Renal cortex interstitium (tissue), 11 donors: ENCODE measurements around the gene POLA2. TPM values are rescaled to one million over a fixed set of nuclear protein-coding genes. Genes with fewer than 3 reads are reported as not detected.
"Not testable (repeated sequence)": the region's sequence is repeated elsewhere in the genome, so short reads cannot be mapped to it uniquely, and the experiment has no call there.

Source experiments
- DNase-seq, 11 donors: peaks; one replicate each; pipeline ENCODE4 v3.0.0-alpha.2; 2013; ENCODE audit warnings: low read depth in 9 of 11, low spot score in 4 of 11; ENCODE audit errors: extremely low read depth in 1 of 11
- polyA plus RNA-seq, 3 donors: library from polyadenylated mRNA; unstranded; fragments of 120-200 nt; gene quantifications; one replicate each; pipeline ENCODE4 v1.2.1, GENCODE V29; 2013; ENCODE audit not compliant: insufficient read length in 3 of 3

The POLA2 gene
- polyA plus RNA-seq, 3 donors, result 23.8 to 31.1 (median 27.8) TPM

DNA sequence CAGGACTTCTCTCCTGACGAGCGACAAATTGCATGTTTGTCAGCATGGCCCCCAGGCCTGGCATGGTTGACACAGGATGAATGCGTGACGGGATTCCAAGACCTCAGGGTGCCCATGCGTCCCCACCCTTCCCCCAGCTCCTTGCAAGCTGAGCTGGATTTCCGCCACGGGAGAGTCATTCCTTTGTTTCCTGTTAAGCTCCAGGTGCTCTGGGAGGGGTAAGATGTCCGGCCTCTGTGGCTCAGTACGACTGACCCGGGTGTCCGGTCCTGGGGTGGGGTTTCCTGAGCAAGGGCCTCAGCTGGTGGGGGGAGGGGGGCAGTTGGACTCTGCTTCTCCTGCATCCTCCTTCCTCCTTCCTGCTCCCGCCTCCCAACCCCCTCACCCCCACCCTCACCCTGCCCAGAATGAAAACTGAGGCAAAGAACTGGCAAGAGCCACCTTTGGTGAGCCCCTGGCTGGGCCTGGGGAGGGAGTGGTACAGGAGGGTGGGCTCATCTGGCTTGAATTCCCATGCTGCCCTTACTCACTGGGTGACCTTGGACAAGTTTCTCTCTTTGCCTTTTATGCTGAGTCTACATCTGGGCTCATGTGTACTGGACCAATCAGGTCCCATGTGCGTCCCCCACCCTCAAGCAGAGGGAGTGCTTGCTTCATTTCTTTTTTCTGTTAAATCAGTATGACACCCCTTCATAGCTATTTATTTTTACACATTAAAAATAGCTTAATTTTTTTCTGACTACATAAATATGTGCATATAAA is 55.4 kb downstream of the POLA2 start:
- DNase-seq, result peak in 2 of 11 donors; percentile 59 to 70

DNA sequence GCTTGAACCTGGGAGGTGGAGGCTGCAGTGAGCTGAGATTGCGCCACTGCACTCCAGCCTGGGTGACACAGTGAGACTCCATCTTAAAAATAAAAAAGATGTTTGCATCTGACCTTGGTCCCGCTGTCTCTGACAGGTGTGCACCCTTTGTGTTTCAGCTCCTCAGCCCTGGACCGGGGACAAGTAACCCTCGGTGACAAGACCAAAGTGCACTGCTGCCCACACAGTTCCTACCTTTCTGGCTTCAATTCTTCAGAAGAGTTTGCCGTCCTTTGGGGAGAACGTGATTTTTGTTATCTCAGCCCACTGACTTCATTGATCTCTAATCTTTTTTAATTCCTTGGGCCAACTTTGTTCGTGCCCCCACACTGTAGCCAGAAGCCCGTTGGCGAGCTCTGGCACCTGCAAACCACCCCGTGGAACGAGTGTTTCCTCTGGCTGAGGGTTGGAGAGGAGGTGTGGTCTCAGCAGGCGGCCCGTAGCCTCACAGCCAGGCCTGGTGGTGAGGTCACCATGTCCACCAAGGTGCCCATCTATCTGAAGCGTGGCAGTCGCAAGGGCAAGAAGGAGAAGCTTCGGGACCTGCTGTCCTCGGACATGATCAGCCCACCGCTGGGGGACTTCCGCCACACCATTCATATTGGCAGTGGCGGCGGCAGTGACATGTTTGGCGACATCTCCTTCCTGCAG is 58.8 kb downstream of the POLA2 start:
- no peak for DNase-seq

DNA sequence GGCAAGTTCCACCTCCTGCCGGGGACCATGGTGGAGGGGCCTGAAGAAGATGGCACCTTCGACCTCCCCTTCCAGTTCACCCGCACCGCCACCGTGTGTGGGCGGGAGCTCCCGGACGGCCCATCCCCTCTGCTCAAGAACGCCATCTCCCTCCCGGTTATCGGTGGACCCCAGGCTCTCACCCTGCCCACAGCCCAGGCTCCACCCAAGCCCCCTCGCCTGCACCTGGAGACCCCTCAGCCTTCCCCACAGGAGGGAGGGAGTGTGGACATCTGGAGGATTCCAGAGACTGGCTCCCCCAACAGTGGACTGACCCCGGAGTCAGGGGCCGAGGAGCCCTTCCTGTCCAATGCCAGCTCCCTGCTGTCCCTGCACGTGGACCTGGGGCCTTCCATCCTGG is 59.3 kb downstream of the POLA2 start:
- no peak for DNase-seq

DNA sequence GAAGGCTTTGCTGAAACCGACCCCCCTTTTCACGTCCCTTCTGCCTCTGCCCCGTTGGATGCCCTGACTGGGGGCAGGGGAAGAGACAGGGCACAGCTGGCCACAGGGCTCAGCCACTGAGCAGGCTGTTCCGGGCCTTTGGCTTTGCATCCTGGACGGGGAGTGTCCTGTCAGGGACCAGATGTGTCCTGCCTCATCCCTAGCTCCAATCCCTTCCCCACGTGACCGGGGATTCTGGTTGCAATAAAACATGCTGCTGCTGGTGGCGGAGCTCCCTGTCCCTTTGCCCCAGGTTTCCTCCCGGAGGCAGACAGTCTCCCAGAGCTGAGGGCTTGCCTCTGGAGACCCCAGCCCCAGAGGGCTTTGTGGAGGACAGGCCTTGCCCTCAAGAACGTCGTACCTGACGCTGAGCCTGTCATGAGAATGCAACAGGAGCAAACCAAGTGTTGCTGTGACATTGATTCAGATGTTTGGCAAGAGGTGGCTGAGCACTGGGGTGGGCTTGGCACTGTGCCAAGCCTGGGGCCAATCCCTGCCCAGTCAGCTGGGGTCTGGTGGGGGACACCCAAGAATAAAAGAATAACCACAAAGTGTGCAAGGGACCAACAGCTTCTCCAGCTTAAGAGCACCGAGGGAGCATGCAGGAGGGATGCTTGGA is 60.2 kb downstream of the POLA2 start:
- DNase-seq, result peak in 2 of 11 donors; percentile 35 to 65

DNA sequence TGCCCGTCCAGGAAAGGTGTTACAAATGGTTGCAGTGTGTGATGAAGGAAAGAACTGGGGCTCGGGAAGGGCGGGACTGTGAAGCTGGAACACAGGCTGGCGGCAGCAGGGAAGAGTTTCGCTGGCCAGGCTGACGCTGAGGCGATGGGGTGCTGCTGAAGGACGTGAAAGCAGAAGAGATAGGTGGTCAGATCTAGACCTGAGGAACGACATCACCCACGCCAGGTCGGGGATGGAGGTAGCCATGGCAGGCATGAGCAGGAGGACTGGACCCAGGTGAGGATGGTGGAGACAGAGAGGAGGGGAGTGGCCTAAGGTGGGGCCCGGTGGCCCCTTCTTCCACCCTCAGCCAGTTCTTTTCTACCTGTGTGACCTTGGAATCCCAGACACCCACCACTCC is 62.1 kb downstream of the POLA2 start:
- no peak for DNase-seq

DNA sequence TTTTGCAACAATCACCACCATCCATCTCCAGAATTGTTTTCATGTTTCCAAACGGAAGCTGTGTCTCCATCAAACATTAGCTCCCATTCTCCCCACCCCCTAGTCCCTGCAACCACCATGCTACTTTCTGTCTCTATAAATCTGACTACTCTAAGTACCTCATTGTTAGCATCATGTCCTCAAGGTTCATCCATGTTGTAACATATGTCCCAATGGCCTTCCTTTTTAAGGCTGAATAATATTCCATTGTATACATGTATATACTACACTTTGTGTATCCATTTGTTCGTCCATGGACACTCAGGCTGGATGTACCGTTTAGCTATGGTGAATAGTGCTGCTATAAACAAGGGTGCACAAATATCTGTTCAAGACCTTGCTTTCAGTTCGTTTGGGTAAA is 63.7 kb downstream of the POLA2 start:
- DNase-seq, result no peak

DNA sequence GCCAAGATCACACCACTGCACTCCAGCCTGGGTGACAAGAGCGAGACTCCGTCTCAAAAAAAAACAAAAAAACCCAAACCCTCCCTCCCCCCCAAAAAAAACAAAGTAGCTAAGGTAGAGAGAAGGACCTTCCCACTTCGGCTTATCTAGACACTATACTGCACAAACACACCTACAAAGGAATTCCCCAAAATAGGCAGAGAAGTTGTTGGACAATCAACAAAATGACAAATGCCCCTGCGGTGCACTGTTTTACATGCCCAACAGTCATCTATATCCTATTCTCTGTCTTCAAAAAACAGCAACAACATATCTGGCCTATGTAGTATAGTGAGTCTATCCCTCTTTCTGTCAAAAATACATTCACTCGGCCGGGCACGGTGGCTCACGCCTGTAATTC is 65.3 kb downstream of the POLA2 start:
- DNase-seq, result no peak

DNA sequence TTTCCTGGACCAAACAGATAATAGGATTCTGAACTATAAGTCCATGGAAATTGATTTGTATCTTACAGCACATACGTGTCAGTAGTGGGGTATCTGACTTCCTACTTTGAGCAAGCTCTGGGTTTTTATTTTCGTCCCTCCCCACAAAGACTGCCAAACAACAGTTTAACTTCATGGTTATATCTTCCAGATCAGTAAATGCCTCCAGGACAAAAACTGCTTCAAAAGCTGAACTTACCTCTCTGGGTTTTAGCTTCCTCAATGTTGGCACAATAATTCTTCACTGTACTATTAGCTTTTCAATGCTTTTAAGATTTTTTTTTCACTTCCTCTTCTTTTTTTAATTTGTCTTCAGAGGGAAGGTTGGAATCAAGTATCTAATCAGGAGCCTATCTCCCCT is 67.7 kb downstream of the POLA2 start:
- no peak for DNase-seq

DNA sequence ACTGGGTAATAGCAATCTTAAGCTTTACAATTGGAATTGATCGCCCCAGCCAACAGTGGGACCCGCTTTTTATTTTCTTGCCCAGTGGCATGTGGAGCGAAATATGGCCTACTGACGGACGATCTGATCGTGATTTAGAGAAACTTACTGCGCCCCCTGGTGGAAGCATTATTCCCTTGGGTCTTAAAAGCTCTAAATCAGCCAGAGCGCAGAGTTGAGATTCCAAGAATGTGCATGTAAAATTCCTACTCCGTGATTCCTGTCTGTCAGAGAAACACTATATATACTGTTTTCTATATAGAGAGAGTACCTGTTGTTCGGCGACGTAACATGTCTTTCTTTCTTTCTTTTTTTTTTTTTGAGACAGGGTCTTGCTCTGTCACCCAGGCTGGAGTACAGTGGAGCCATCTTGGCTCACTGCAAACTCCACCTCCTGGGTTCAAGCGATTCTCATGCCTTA is 68.2 kb downstream of the POLA2 start:
- peak in 10 of 11 donors; percentile 77 to 93 (median 89) for DNase-seq

DNA sequence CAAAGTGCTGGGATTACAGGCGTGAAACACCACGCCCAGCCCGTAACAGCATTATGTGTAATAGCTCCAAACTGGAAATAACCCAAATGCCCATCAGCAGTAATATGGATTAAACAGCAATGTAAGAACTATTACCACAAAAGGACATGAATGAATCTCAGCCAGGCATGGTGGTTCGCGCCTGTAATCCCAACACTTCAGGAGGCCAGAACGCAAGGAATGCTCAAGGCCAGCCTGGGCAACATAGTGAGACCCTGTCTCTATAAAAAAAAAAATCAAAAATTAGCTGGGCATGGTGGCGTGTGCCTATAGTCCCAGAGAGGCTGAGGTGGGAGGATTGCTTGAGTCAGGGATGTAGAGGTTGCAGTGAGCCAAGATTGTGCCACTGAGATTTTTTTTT is 68.8 kb downstream of the POLA2 start:
- no peak for DNase-seq

DNA sequence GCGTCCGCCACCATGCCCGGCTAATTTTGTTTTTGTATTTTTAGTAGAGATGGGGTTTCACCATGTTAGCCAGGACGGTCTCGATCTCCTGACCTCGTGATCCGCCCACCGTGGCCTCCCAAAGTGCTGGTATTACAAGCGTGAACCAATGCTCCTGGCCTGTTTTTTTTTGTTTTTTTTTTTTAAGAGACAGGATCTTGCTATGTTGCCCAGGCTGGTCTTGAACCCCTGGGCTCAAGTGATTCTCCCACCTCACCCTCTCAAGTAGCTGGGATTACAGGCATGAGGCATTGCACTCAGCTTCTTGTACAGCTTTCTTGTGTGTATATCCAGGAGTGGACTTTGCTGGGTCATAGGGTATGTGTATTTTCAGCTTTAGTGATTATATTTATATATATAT is 70.8 kb downstream of the POLA2 start:
- not testable (repeated sequence) for DNase-seq

DNA sequence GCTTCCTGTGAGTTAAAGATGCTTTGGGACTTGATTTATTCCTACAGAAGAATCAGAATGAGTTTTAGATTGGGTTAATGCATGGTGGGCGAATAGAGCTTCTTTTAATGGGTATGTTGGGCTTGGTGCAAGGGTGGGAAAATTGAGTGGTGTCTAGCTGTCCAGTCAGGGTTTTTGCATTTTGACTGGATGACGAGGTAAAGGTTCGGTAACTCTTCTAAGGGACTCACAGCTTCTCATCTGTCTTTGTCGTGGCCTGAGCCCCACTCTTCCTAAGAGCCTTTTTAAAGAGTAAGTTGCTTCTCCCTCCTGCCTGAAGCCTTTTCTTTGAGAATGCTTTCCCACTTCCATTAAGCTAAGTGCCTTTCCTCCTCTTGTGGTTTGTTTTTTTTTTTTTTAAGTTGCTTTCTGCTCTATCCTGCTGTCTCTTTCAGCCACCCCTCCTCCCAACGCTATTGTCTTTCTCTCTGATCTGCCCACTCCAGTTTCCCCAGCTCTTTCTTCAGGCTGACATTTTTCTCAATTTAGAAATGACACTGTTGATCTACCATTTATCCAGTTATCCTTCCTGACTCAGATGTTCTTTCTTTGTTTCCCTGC is 73.0 kb downstream of the POLA2 start:
- DNase-seq, result no peak

DNA sequence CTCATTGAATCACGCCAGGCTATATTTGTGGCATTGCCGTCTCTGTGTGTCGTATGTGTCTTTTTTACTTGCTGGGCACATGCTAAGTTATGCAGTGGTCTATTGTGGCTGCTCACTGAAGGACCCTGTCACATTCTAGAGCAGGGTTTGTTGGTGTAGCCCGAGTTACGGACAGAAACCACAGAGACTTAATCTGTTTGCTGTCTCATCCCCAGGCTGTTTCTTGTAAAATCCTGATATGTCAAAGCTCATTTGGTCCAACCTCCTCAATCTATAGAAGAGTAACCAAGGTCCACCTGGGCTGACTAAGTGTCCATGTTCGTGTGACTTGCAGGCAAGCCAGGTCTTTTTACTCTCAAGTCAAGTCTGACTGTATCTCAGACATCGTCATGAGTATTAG is 76.9 kb downstream of the POLA2 start:
- no peak for DNase-seq

DNA sequence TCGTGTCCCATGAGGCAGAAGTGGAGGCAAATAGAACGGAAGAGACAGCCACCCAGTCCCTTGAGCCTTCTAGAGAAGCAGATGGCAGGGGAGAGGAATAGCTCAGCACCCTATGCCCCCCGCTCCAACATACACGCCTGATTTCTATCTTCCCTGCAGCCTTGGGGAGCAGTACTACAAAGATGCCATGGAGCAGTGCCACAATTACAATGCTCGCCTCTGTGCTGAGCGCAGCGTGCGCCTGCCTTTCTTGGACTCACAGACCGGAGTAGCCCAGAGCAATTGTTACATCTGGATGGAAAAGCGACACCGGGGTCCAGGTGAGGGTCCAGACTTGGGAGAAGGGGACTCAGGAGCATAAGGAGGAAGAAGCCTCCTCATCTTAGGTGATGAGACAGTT is 78.5 kb downstream of the POLA2 start:
- DNase-seq, result no peak

DNA sequence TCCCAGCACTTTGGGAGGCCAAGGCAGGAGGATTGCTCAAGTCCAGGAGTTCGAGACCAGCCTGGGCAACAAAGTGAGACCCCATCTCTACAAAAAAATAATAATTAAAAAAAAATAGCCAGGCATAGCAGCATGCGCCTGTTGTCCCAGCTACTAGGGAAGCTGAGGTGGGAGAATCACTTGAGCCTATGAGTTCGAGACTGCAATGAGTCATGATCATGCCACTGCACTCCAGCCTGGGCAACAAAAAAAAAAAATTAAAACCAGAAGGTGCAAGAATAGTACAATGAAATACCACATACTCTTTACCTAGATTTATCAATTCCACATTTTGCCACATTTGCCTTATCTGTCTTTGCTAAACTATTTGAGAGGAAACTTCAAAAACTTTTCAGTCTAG is 80.1 kb downstream of the POLA2 start:
- no peak for DNase-seq

Other genes starting within 250 kb of the POLA2 start
- gene ARL2, start 247.8 kb upstream of the POLA2 start, polyA plus RNA-seq, result 10 to 100 TPM; 49.0 to 73.9 (median 63.6) TPM
- gene SNX15, start 234.5 kb upstream of the POLA2 start, polyA plus RNA-seq, result 10 to 100 TPM; 21.4 to 33.1 (median 27.1) TPM
- 10 to 100 TPM in 2 of 3 donors, 1 to 10 TPM in 1; 8.8 to 18.6 (median 10.5) TPM for gene SAC3D1, start 220.8 kb upstream of the POLA2 start, polyA plus RNA-seq
- 10 to 100 TPM in 2 of 3 donors, 1 to 10 TPM in 1; 9.5 to 14.5 (median 10.7) TPM for gene NAALADL1, start 203.4 kb upstream of the POLA2 start, polyA plus RNA-seq
- 10 to 100 TPM; 16.3 to 24.5 (median 20.1) TPM for gene CDCA5, start 177.9 kb upstream of the POLA2 start, polyA plus RNA-seq
- gene ZFPL1, start 177.7 kb upstream of the POLA2 start, polyA plus RNA-seq, result 10 to 100 TPM; 26.6 to 38.4 (median 30.7) TPM
- gene VPS51, start 165.7 kb upstream of the POLA2 start, polyA plus RNA-seq, result 100 to 1,000 TPM in 2 of 3 donors, 10 to 100 TPM in 1; 85.0 to 146 (median 138) TPM
- gene TM7SF2, start 150.1 kb upstream of the POLA2 start, polyA plus RNA-seq, result 10 to 100 TPM; 66.3 to 91.9 (median 82.8) TPM
- gene ZNHIT2, start 144.3 kb upstream of the POLA2 start, polyA plus RNA-seq, result 1 to 10 TPM; 5.3 to 9.4 (median 9.1) TPM
- 100 to 1,000 TPM; 528 to 810 (median 808) TPM for gene FAU, start 139.8 kb upstream of the POLA2 start, polyA plus RNA-seq
- 10 to 100 TPM; 55.7 to 59.3 (median 57.2) TPM for gene MRPL49, start 139.6 kb upstream of the POLA2 start, polyA plus RNA-seq
- 10 to 100 TPM; 47.9 to 53.6 (median 52.1) TPM for gene SYVN1, start 127.4 kb upstream of the POLA2 start, polyA plus RNA-seq
- gene SPDYC, start 91.7 kb upstream of the POLA2 start, polyA plus RNA-seq, result not detected
- 100 to 1,000 TPM in 2 of 3 donors, 10 to 100 TPM in 1; 82.9 to 105 (median 104) TPM for gene CAPN1, start 80.0 kb upstream of the POLA2 start, polyA plus RNA-seq
- 10 to 100 TPM in 2 of 3 donors, 1 to 10 TPM in 1; 8.8 to 12.7 (median 11.3) TPM for gene CDC42EP2, start 52.9 kb downstream of the POLA2 start, polyA plus RNA-seq
- gene DPF2, start 71.9 kb downstream of the POLA2 start, polyA plus RNA-seq, result 10 to 100 TPM; 87.8 to 95.3 (median 90.7) TPM
- gene TIGD3, start 92.8 kb downstream of the POLA2 start, polyA plus RNA-seq, result under 1 TPM; 0.53 to 0.83 (median 0.56) TPM
- 1 to 10 TPM; 5.5 to 9.2 (median 6.3) TPM for gene SLC25A45, start 120.7 kb downstream of the POLA2 start, polyA plus RNA-seq
- 10 to 100 TPM; 15.7 to 22.2 (median 21.6) TPM for gene FRMD8, start 124.7 kb downstream of the POLA2 start, polyA plus RNA-seq
- gene NEAT1, start 160.8 kb downstream of the POLA2 start, polyA plus RNA-seq, result 100 to 1,000 TPM; 117 to 471 (median 268) TPM
- 1,000 to 10,000 TPM in 1 of 3 donors, 100 to 1,000 TPM in 2; 717 to 1,341 (median 810) TPM for gene MALAT1, start 237.1 kb downstream of the POLA2 start, polyA plus RNA-seq